ENCODE results near the gene RARRES1.
"Not testable (repeated sequence)": the region's sequence is repeated elsewhere in the genome, so short reads cannot be mapped to it uniquely, and the experiment has no call there.

The RARRES1 gene

DNA sequence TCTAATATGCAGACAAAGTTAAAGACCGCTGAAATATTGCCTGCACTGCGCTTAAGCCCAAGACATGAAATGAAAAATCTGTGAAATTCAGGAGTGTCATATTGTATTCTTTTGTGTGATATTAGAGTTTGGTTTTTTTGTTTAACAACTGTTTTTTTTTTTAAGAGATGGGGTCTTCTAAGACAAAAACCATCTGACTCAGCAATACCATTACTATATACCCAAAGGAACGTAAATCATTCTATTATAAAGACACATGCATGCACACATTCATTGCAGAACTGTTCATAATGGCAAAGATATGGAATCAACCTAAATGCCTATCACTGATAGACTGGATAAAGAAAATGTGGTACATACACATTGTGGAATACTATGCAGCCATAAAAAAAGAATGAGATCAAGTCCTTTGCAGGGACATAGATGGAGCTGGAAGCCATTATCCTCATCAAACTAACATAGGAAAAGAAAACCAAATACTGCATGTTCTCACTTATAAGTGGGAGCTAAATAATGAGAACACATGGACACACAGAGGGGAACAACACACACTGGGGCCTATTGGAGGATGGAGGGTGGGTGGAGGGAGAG is 38.3 kb downstream of the RARRES1 start:
- H3K4ac ChIP-seq (ENCODE audit: low read depth, low read length); H3K18ac ChIP-seq (ENCODE audit: low read length); H4K12ac ChIP-seq (ENCODE audit: low read depth, low read length); H3K14ac ChIP-seq (ENCODE audit: low read length); H2BK5ac ChIP-seq (ENCODE audit: low read depth, low read length, poor library complexity); H3K9me3 ChIP-seq (ENCODE audit: insufficient read depth, low read depth, low read length); H3K36me3 ChIP-seq (ENCODE audit: control insufficient read depth in 1 of 2, insufficient read depth in 2 of 2, low read length in 2 of 2); H2BK120ac ChIP-seq (ENCODE audit: insufficient read depth, low read length, poor library complexity); H2AFZ ChIP-seq (ENCODE audit: insufficient read depth, low read length, poor library complexity); H3K4me3 ChIP-seq (ENCODE audit: low read depth, low read length); DNase-seq; H3K79me2 ChIP-seq (ENCODE audit: control insufficient read depth, insufficient read depth, low read length, poor library complexity); H3K9ac ChIP-seq (ENCODE audit: low read length); H2AK5ac ChIP-seq (ENCODE audit: low read length); H3K27me3 ChIP-seq (ENCODE audit: insufficient read depth, low read length); H3K27ac ChIP-seq (ENCODE audit: low read depth, low read length); H4K8ac ChIP-seq (ENCODE audit: low read depth, low read length); H3K23ac ChIP-seq (ENCODE audit: low read length); H3K79me1 ChIP-seq (ENCODE audit: low read length); H3K4me2 ChIP-seq (ENCODE audit: low read length); H3K4me1 ChIP-seq (ENCODE audit: control insufficient read depth in 1 of 2, insufficient read depth in 2 of 2, low read length in 2 of 2); H2BK12ac ChIP-seq (ENCODE audit: low read length); H4K91ac ChIP-seq (ENCODE audit: low read depth, low read length): not testable (repeated sequence)
- no CpG with 5 or more reads among the region's 3 CpGs for WGBS (ENCODE audit: extremely low coverage, insufficient coverage, insufficient read length)

- no peak overlapping the region for H3K4me3 ChIP-seq (ENCODE audit: low read depth, low read length)
- no peak overlapping the region for H2AK5ac ChIP-seq (ENCODE audit: low read length)
- no peak overlapping the region for H4K91ac ChIP-seq (ENCODE audit: low read depth, low read length)
- H3K79me1 ChIP-seq (ENCODE audit: low read length) = no peaks in the 10 kb centered on the region
- peak in 1 of 2 donors; percentile 42 for DNase-seq
- H3K36me3 ChIP-seq (ENCODE audit: control insufficient read depth in 1 of 2, insufficient read depth in 2 of 2, low read length in 2 of 2) = peaks cover 0 to 2% of the 10 kb centered on the region in 2 experiments
- no peak overlapping the region for H3K9ac ChIP-seq (ENCODE audit: low read length)
- no peak overlapping the region for H2BK120ac ChIP-seq (ENCODE audit: insufficient read depth, low read length, poor library complexity)
- H3K27me3 ChIP-seq (ENCODE audit: insufficient read depth, low read length) = no peaks in the 10 kb centered on the region
- no peak overlapping the region for H3K18ac ChIP-seq (ENCODE audit: low read length)
- no peak overlapping the region for H3K4me2 ChIP-seq (ENCODE audit: low read length)
- no peak overlapping the region for H3K14ac ChIP-seq (ENCODE audit: low read length)
- H3K27ac ChIP-seq (ENCODE audit: low read depth, low read length) = no peak overlapping the region
- H3K4me1 ChIP-seq (ENCODE audit: control insufficient read depth in 1 of 2, insufficient read depth in 2 of 2, low read length in 2 of 2) = no peaks in the 10 kb centered on the region
- no peak overlapping the region for H3K4ac ChIP-seq (ENCODE audit: low read depth, low read length)
- no peak overlapping the region for H2BK5ac ChIP-seq (ENCODE audit: low read depth, low read length, poor library complexity)
- H2AFZ ChIP-seq (ENCODE audit: insufficient read depth, low read length, poor library complexity) = no peak overlapping the region
- no peak overlapping the region for H4K8ac ChIP-seq (ENCODE audit: low read depth, low read length)
- H3K9me3 ChIP-seq (ENCODE audit: insufficient read depth, low read depth, low read length) = no peaks in the 10 kb centered on the region
- H3K23ac ChIP-seq (ENCODE audit: low read length) = no peak overlapping the region
- H4K12ac ChIP-seq (ENCODE audit: low read depth, low read length) = no peak overlapping the region
- no peaks in the 10 kb centered on the region for H3K79me2 ChIP-seq (ENCODE audit: control insufficient read depth, insufficient read depth, low read length, poor library complexity)
- no peak overlapping the region for H2BK12ac ChIP-seq (ENCODE audit: low read length)
- no CpG with 5 or more reads among the region's 2 CpGs for WGBS (ENCODE audit: extremely low coverage, insufficient coverage, insufficient read length)
These were observed 47.1 kb downstream of the RARRES1 start for GRCh38 chr3:158685159-158685558.

DNA sequence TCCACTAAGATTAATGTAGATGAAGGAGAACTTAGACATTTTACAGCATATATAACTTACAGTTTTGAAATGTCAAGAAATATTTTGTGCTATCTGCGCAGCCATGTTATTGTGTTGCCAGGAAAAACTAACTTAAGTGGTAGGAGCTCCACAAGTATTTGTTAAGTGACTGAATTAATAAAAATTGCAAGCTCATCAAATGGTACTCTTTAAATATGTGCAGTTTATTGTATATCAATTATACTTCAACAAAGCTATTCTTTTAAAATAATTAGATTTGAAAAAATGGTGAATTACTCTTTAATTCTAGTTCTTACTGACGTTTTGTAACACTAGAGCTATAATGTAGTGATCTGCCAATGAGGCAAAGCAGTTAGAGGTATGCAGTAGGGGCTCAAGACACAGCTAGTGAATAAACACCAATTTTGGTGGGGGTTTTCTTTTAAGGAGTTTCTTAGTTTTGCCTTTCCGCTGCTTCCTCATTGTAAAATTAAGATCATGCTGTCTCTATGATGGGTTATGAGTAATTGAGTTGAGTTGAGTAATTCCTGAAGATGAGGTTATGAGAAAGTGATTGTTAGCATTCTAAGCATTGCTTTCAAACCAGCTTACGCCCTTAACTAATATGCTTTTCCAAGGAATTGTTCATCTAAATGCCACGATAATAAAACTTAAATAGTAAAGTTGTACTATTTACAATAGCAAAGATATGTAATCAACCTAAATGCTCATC is 48.9 kb downstream of the RARRES1 start:
- no peak overlapping the region for H3K4me3 ChIP-seq (ENCODE audit: low read depth, low read length)
- no peaks in the 10 kb centered on the region for H3K4me1 ChIP-seq (ENCODE audit: control insufficient read depth in 1 of 2, insufficient read depth in 2 of 2, low read length in 2 of 2)
- H3K14ac ChIP-seq (ENCODE audit: low read length) = no peak overlapping the region
- H3K23ac ChIP-seq (ENCODE audit: low read length) = no peak overlapping the region
- DNase-seq = peak in 1 of 2 donors; percentile 55
- no peak overlapping the region for H2BK12ac ChIP-seq (ENCODE audit: low read length)
- WGBS (ENCODE audit: extremely low coverage, insufficient coverage, insufficient read length) = no CpG with 5 or more reads among the region's 5 CpGs
- H4K91ac ChIP-seq (ENCODE audit: low read depth, low read length) = no peak overlapping the region
- no peak overlapping the region for H4K8ac ChIP-seq (ENCODE audit: low read depth, low read length)
- H2AFZ ChIP-seq (ENCODE audit: insufficient read depth, low read length, poor library complexity) = no peak overlapping the region
- H2BK120ac ChIP-seq (ENCODE audit: insufficient read depth, low read length, poor library complexity) = no peak overlapping the region
- H3K79me2 ChIP-seq (ENCODE audit: control insufficient read depth, insufficient read depth, low read length, poor library complexity) = no peaks in the 10 kb centered on the region
- no peak overlapping the region for H3K18ac ChIP-seq (ENCODE audit: low read length)
- H4K12ac ChIP-seq (ENCODE audit: low read depth, low read length) = no peak overlapping the region
- peaks cover 0 to 2% of the 10 kb centered on the region in 2 experiments for H3K36me3 ChIP-seq (ENCODE audit: control insufficient read depth in 1 of 2, insufficient read depth in 2 of 2, low read length in 2 of 2)
- no peak overlapping the region for H3K4ac ChIP-seq (ENCODE audit: low read depth, low read length)
- H3K9me3 ChIP-seq (ENCODE audit: insufficient read depth, low read depth, low read length) = no peaks in the 10 kb centered on the region
- no peak overlapping the region for H3K9ac ChIP-seq (ENCODE audit: low read length)
- H3K79me1 ChIP-seq (ENCODE audit: low read length) = no peaks in the 10 kb centered on the region
- no peak overlapping the region for H2BK5ac ChIP-seq (ENCODE audit: low read depth, low read length, poor library complexity)
- no peaks in the 10 kb centered on the region for H3K27me3 ChIP-seq (ENCODE audit: insufficient read depth, low read length)
- no peak overlapping the region for H3K27ac ChIP-seq (ENCODE audit: low read depth, low read length)
- no peak overlapping the region for H2AK5ac ChIP-seq (ENCODE audit: low read length)
- H3K4me2 ChIP-seq (ENCODE audit: low read length) = no peak overlapping the region

DNA sequence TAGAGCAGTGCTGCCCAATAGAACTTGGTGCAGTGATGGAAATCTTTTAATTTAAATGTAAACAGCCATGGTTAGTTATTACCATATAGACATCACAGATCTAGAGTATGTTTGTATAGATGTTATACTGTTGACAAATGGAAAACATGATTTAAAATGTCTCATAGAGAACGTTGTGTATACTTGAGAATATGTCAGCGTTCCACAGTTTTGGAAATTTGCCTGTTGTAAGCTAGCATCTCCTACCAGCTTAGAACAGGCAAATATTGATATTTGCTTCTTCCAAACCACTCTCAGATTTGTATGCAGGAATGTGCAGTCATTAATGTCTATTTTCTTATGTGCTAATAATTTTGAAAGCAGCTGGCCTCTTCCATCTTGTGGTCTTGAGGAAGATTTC is 51.4 kb downstream of the RARRES1 start:
- Histone ChIP-seq H3K4me3 (ENCODE audit: low read depth, low read length) (no peak overlapping the region), H3K4ac (ENCODE audit: low read depth, low read length) (no peak overlapping the region)

More for the DNA sequence above, 51.4 kb downstream of the RARRES1 start:
- no peak overlapping the region for H3K9ac ChIP-seq (ENCODE audit: low read length)
- H3K14ac ChIP-seq (ENCODE audit: low read length) = no peak overlapping the region
- no peak overlapping the region for H2AK5ac ChIP-seq (ENCODE audit: low read length)
- H2BK5ac ChIP-seq (ENCODE audit: low read depth, low read length, poor library complexity) = no peak overlapping the region
- H3K23ac ChIP-seq (ENCODE audit: low read length) = no peak overlapping the region
- no peaks in the 10 kb centered on the region for H3K79me1 ChIP-seq (ENCODE audit: low read length)
- H3K27ac ChIP-seq (ENCODE audit: low read depth, low read length) = no peak overlapping the region
- no peak overlapping the region for H2BK12ac ChIP-seq (ENCODE audit: low read length)
- H4K8ac ChIP-seq (ENCODE audit: low read depth, low read length) = no peak overlapping the region
- no peak overlapping the region for H2BK120ac ChIP-seq (ENCODE audit: insufficient read depth, low read length, poor library complexity)
- H3K9me3 ChIP-seq (ENCODE audit: insufficient read depth, low read depth, low read length) = no peaks in the 10 kb centered on the region
- no peak overlapping the region for H2AFZ ChIP-seq (ENCODE audit: insufficient read depth, low read length, poor library complexity)
- H4K12ac ChIP-seq (ENCODE audit: low read depth, low read length) = no peak overlapping the region
- H3K4me1 ChIP-seq (ENCODE audit: control insufficient read depth in 1 of 2, insufficient read depth in 2 of 2, low read length in 2 of 2) = no peaks in the 10 kb centered on the region
- H3K36me3 ChIP-seq (ENCODE audit: control insufficient read depth in 1 of 2, insufficient read depth in 2 of 2, low read length in 2 of 2) = peaks cover 2 to 3% of the 10 kb centered on the region in 2 experiments
- no peaks in the 10 kb centered on the region for H3K79me2 ChIP-seq (ENCODE audit: control insufficient read depth, insufficient read depth, low read length, poor library complexity)
- no peak for DNase-seq
- no CpG with 5 or more reads among the region's 2 CpGs for WGBS (ENCODE audit: extremely low coverage, insufficient coverage, insufficient read length)
- no peak overlapping the region for H3K18ac ChIP-seq (ENCODE audit: low read length)
- no peak overlapping the region for H3K4me2 ChIP-seq (ENCODE audit: low read length)
- H4K91ac ChIP-seq (ENCODE audit: low read depth, low read length) = no peak overlapping the region
- no peaks in the 10 kb centered on the region for H3K27me3 ChIP-seq (ENCODE audit: insufficient read depth, low read length)

Measured in trophoblast cell (in vitro differentiated cells and primary cell).